Neural progenitor cell (in vitro differentiated cells): Measurements from ENCODE around the gene SEPHS1.

Experiments used
- CTCF ChIP-seq: fragments of 200-600 bp; sonication (generic); IDR thresholded peaks from 2 replicates; pipeline ENCODE4 v1.5.1; 2017; ENCODE audit warnings: antibody characterized with exemption, mild to moderate bottlenecking
- EZH2 ChIP-seq: fragments of 200-600 bp; sonication (generic); IDR thresholded peaks from 2 replicates; pipeline ENCODE4 v1.6.1; 2017; ENCODE audit warnings: antibody characterized with exemption, mild to moderate bottlenecking, moderate library complexity
- EZH2phosphoT487 ChIP-seq: fragments of 200-600 bp; sonication (generic); IDR thresholded peaks from 2 replicates; pipeline ENCODE4 v1.6.1; 2017; ENCODE audit warnings: antibody characterized with exemption

- TF ChIP-seq CTCF (no peak), EZH2 (peak; percentile 34), EZH2phosphoT487 (no peak)
These were observed 1.6 kb upstream of the SEPHS1 start for GRCh38 chr10:13349463-13350274.
